ENCODE measurements around the gene IQCB1.

- TF ChIP-seq CTCF (IDR thresholded peaks at IDR 0.05), result no peak
- no peak for TF ChIP-seq POLR2A (IDR thresholded peaks at IDR 0.05)
Observed at GRCh38 chr3:121736112-121736511, 98.7 kb downstream of the IQCB1 start.
